HG02884 (cell line): ENCODE data around the gene GP1BB.

Source experiments
- ATAC-seq: cut with Tn5 transposase; IDR thresholded peaks from one replicate; pipeline ENCODE4 v1.9.1; 2021; ENCODE audit warnings: mild to moderate bottlenecking, moderate library complexity; ENCODE audit not compliant: unreplicated experiment

GP1BB gene

DNA sequence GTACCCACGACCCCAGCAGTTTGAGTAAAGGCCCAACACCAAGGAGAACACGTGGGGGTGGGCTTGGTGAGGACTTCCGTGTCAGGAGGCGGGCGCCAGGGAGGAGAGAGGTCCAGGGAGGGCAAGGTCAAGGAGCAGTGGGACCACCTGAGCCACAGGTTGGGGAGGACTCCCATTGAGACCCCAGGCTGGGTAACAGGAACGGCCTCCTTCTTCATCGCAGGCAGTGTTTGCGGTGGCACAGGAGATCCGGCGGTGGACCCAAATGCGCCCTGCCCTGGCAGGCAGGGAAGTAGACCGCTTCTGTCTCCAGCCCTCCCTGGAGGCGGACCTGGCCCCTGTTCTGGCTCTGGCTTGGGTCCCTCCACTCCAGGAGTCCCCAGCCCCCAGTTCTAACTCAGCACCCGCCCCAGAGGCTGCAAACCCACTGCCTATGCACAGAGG, 31.4 kb downstream of the GP1BB start:
- ATAC-seq = no peak

DNA sequence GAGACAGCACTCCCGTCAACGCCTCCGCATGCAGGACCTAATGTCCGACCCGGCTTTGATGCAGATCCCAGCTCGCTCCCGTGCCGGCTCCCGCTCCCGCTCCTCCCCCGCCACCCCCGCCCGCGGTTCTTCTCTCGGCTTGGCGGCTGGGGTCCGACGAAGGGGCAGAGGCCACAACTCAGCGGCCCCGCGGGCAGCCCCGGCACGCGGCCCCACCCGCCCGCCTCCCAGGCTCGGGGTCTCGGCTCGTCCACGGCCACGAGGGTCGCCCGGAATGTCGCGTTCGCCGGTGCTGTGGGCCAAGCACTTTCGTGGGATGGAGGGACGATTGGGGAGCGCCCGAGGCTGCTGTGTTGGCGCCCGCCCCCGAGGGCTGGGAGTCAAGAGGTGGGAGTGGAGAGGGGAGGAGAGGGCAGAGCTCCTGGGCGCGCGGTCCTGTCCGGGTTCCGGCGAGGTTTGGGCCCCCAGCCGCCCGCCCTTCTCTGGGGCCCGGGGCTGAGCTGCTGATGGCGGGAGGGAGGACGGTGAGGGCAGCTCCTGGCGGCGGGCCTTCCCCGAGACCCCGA, 31.9 kb downstream of the GP1BB start:
- no peak for ATAC-seq

DNA sequence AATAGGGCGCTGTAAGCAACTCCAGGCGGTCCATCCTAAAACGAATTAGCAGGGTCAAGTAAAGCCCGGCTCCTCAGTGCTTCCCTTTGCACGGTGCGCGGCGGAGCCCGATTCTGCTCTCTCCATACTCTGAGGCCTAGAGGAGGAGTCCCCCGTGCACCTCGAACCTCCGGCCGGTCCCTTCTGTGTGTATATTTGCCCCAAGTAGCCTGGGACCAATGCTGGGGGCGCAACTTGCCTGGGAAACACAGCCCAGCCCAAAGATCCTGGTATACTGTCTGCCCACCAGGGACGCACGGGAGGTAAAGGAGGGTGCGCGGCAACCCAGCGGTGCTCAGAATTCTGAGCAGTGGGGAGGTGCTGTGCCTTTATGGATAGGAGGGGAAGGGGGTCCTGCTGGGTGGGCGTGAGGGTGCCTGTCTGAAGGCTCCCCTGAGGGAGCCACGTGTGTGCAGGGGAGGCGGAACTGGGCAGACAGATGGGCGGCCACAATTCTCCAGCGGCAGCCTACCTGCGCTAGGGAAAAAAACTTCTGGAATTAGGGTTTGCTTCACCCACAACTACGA, 32.5 kb downstream of the GP1BB start:
- ATAC-seq = no peak

DNA sequence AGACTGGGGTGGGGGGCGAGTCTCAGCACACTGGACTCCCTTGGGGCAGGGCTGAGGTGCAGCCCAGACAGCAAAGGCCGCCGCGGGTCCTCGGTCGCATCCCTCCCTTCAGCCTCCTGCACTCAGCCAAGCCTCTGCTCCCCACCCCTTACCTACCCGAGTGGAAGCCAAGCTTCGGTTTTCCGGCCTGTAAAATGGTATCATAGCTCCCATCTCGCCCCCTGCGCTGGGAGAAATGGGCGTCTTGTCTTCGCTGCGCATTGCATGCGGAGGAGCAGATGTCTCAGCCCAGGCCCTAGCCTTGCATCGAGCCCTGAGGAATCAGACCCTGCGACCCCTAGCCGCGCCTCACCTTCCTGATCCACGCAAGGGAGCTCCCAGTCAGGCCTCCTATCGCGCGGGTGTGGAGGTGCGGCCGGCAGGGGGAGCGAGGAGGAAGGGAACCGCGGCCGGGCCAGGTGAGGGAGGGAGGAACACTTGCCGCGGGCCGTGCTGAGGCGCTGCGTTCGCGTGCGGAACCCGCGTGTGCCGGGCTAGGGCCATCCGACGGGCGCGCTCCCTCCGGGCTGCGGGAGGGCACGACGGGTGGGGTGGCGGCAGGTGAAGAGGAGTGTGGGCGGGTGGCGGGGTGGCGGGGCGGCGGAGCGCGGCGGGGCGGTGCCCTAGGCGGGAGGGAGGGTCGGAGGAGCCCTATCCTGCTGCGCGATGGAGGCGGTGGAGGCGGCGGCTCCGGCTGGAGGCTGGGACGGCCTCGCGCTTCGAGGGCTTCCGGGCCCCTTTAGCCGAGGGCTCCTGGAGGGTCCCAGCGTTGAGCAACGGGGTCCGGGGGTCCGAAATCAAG, 33.2 kb downstream of the GP1BB start:
- no peak for ATAC-seq

DNA sequence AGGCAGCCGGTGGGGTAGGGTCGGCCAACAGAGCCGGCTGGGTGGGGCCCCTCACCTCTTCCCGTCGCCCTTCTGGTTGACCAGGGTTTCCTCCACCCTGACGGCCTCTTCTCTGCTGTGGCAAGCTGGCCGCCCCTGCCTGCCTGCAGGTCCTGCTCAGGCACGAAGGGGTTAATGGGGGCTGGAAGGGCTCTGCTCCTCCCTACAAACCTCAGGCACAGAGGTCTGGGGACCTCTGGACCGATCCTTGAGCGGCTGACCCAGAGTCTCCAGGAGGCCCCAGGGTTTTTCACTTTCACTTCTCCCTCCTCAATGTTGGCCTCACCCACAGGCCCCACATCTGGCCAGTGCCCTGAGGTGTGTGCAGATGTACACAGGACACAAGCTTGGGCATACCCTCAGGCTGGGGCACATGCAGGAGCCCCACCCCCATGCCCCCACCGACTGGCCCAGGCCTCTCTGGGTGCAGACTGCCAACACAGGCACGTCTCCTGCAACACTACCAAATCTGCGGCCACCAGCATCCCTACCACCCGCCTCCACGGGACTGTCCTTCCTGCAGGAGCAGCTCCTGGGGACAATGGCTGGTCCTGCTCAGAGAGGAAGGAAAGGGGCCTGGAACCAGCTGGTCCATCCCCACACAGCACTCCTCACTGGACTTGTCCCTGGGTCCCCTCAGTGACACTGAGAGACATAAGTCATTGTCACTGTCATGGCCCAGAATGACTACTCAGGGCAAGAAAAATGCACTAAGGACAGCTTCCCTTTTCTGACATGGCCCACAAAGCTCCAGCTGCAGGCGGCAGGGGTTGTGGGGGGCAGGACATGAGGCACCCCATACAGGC, 34.0 kb downstream of the GP1BB start:
- ATAC-seq = no peak

DNA sequence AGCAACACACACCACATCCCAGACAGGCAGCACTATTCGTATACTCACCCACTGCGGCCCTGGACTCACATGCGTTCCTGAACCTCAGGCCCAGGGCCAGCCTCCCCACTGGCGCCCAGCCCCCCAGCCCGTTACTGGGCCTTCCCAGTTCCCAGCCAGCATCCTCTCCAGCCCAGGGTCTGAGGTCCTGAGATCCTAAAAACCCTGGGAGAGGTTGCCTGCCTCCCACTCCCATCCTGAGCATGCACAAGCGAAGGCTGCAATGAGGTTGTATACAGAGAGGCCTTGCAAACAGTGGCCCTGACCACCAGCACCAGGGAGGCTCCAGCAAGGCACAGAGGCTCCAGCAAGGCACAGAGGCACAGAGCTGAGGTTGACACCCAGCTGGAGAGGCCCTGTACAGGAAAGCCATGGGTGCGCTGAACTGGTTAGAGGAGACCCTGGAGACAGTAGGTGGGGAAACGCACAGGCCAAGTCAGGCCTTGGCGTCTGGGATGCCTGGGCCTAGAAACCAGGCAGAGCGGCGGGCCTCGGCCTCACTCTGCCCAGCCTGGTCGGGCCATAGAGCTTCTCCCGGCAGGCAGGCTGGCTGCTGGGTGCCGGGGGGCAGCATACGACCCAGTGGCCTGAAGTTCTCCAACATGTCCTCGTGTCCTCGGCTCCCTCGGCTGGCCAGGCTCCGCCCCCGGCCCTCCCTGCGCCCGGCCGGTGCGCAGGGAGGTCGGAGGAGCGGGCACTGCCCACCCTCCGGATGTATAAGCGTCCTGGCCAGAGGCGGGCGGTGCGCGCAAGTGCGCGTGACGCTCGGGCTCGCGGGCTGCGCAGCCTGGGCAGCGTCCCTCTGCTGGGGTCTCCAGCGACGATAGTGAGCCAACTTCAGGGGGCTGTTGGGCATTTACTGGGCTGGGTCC, 34.9 kb downstream of the GP1BB start:
- ATAC-seq = no peak

DNA sequence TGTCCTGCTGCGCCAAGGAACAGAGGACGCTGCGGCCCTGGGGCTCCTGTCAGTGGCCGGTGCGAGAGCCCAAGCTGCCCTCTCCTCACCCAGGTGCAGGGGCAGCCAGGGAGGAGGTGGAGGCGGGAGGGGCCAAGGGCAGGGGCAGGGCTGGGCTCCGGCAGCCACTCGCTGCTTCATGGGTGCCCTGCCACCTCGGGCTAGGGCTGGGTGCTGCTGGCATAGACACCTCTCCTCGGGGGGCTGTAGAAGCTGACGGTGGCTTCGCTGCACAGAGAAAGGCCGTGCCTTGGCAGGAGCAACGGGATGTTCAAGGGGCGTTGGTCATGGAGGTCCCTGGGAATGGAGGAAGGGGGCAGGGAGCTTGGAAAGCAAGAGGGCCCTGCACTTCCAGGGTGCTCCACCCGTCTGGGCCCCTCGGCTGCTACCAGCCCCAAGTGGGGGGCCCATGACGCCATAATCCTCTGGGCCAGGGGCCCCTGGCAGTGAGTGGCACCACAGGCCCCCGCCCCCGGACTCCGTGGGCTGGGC, 35.6 kb downstream of the GP1BB start:
- ATAC-seq = no peak

DNA sequence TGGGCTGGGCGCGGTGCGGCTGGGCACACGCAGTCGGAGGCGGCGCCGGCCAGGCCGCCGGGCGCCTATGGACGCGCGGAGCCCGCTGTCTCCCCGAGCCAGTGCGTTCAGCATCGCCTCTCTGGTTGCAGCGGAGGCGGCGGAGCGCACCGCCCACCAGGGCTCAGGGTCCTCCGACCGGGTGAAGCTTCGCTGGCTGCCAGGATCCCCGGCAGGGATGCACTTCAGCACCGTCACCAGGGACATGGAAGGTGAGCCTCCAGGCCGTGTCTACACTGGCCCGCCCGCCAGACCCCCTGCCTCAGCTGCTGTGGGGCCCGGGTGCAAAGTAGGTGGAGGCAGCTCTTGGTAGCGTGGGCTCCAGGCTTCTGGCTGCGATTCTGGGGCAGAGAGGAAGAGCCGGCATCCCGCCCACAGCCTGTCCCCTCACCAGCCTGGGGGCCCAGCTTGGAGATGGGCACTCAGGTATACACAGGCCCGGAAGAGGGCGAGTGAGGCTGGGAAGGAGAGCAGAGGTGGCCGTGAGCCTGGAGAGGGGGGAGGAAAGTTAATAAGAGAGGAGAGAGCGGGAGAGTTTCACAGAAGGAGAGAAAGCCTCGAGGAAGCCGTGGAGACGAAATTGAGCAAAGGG, 36.2 kb downstream of the GP1BB start:
- ATAC-seq = no peak

DNA sequence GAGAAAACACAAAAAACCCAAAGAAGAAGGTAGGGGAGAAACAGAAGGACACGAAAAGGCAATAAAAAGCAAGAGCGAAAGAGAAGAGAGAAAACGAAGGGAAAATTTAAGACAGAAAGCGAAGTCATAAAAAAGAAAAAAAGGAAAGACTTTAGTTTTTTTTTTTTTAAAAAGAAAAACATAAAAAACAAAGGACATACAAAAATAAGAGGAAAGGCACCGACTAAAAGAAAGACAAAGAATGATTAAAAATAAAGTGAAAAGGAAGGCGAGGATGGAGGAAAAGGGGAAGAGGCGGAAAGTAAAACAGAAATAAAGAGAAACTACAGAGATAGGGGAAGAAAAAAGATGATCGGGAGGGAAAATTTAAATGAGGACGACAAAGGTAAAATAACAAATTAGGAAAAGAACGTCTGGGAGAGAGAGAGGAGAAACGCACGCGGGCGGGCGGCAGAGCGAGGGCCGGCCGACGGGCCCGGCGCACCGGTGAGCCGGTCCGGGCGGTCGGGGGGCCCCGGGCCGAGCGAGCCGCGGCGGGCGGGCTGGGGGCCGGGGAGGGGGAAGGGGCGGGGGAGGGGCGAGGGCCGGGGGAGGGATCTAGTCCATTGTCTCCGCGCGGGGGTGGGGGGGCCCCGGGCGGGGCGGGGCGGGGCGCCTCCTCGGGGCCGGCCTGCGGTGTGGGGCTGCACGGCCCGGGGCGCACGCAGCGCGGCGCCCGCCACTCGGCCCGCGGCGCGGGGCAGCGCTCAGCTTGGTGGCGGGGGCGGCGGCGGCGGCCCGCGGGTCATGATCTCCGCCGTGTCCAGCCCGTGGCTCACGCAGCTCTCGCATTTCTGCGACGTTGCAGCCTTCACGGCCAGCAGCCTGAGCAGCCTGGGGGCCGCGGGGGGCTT, 37.0 kb downstream of the GP1BB start, which contains the start of gene TBX1:
Gene TBX1 (plus strand): TSS at position 721 of the 893 bp plus-strand sequence. CDS start 66 bp downstream, at position 787.
- ATAC-seq = no peak

DNA sequence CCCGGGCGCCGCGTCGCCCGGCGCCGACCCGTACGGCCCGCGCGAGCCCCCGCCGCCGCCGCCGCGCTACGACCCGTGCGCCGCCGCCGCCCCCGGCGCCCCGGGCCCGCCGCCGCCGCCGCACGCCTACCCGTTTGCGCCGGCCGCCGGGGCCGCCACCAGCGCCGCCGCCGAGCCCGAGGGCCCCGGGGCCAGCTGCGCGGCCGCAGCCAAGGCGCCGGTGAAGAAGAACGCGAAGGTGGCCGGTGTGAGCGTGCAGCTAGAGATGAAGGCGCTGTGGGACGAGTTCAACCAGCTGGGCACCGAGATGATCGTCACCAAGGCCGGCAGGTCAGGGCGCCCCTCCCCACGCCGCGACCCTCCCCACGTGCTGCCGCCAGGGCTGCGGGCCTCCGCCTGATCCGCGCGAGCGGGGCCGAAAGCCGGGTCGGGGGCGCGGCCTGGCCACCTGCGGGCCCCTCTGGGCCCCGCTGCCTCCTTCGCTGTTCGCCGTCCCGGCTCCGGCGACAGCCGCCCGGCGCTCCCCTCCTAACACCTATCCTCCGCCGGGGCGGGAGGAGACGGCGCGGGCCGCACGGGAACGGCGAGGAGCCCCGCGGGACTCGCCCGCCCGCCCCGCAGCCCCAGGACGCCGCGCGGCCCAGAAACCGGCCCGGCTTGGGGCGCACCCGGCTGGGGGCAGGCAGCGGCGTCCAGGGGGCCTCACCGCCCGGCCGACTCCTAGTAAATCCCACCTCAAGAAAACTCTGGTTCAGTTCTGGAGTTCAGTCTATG, 37.8 kb downstream of the GP1BB start:
- no peak for ATAC-seq

DNA sequence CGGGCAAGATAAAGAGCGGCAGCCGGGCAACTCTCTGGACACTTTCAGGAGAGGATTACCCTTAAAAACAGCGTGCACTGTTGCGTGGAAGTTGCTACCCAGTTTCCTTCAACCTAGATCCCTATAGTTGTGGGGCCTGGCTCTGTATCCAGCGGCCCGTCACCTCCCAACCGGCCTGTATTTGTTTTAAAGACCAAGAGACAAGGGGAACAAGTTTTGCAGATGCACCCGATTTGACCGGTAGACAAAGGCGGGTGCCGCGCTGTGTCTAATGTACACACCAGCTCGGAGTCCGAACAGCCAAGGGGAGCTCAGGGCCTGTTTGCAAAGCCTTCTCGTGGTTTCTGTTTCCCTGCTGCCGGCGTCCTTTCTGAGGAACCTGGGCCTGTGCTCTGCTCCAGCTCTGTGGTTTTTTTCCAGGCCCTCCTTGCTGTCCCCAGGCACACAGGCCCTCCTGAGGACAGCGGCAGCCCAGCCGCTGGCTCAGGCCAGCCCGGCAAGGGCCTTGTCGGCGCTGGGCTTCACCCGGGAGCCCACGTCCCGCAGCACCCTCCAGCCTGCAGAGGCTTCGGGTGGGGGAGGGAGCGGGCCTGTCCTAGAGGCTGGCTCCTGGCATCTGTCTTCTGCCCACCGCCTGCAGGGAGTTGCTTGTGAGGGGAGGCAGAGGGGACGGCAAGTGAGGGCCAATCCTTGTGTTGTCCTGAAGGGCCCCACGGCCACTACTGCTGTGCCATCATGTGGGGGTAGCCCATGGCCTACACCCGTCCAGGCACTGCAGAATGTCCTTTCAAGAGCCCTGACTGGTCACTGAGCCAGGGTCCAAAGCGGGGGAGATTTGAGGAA, 38.6 kb downstream of the GP1BB start:
- no peak for ATAC-seq

DNA sequence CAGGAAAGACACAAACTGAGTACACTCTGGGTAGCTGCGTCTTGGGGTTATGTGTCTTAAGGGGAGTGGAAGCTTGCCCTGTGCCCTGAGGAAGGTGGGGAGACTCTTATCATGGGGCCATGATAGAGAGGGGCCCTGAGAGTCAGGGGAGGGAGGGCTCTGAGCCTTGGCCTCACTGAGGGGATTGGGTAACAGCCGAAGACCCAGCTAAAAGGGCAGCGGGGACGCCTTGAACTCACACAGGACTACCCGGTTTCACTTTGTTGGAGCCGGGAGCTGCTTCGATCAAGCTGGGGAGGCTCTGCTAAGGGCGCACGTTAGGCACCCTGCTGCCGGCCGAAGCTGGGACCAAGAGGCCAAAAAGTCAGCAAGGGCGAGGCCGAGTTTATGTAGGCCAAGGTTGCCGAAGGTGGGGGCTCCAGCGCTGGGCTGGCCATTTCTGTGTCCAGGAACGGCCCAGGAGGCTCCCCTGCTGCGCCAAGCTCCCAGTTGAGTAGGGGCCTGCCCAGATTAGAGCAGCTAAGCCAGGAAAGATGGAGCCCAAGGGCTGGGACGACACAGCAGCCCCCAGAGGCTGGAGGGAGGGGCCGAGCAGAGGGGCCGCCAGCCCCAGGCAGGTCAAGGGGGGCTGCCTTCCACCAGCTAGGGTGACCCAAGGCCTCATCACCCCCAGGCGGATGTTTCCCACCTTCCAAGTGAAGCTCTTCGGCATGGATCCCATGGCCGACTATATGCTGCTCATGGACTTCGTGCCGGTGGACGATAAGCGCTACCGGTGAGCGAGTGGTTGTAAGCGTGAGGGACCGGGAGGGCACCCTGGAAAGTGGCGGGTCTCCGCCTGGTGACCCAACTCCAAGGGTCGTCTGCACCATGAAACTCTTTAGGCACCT, 39.5 kb downstream of the GP1BB start:
- no peak for ATAC-seq

DNA sequence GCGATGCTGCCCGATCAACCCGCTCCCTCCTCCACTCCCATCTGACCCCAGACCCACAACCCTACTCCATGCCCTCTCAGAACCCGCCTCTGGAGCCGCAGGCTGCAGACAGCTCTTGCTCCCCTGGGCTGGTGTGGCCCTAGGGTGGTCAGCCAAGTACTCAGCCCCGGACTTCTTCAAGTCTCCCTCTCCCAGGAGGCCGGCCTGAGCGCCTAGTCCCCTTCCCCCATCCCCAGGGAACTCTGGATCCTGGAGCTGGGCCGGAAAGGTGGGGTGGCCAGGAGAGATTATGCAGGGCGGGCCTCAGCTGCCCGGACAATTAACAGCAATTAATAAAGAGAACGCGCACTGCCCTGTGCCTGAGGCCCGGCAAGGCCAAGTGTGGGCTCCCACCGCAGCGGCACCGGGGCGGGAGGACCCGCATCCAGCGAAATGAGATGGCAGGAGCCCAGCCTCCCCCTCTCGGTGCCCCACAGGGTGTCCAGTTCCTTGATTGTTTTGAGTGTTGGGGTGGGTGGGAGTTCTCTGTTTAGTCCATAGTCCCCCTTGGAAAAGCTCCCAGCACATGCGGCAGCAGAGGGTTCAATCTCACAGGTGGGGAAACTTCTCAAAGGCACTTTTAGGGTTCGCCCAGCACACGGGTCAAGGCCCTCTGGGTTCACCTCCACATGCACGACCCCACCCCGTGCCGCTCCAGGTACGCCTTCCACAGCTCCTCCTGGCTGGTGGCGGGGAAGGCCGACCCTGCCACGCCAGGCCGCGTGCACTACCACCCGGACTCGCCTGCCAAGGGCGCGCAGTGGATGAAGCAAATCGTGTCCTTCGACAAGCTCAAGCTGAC, 40.3 kb downstream of the GP1BB start:
- ATAC-seq = no peak

DNA sequence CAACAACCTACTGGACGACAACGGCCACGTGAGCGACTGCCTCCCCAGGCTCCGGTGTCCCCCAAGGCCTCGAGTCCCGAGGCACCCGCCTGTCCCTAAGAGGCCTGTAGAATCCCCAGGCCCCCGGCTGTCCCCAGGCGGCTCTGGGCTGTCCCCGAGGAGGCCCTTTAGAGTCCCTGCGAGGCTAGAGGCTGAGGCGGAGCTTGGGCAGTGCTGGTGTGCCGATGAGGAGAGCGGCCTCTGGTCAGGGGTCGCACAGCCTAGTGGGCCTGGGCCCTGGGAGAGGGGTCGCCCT, 40.9 kb downstream of the GP1BB start:
- no peak for ATAC-seq
